Fibroblast of skin of scalp (primary cell): Measurements from ENCODE around the gene C1GALT1.

Source experiments
- DNase-seq: peaks from one replicate; pipeline ENCODE4 v3.0.0-alpha.2; 2013

The C1GALT1 gene

DNA sequence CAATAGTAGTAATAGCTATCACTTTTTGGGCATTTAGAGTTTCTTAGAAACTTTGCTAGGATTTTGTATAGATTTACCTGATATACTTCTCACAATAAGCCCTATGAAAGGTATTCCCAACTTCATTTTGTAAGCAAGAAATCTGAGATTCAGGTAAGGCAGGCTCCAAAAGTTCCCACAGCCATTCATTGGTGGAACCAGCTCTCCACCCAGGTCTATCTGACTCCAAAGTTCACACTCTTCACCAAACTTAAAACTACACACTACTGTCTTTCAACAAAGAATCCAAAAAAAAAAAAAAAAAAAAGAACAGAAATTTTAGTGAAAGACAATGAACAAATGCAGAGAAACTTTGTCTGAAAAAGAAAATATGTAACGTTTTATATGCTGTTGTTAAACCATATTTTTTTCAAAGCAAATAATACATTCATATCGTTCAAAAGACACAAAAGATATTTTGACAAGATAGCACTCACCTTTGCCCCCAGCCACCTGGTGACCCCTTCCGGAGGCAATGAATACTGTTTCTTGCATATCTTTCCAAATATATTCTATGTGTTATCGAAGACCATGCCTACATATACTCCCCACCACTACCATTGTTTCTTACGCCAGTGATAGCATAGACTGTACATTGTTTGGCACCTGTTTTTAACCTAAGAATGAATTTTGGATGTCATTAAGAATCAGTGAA lies 108.2 kb downstream of the C1GALT1 start:
- DNase-seq = no peak

DNA sequence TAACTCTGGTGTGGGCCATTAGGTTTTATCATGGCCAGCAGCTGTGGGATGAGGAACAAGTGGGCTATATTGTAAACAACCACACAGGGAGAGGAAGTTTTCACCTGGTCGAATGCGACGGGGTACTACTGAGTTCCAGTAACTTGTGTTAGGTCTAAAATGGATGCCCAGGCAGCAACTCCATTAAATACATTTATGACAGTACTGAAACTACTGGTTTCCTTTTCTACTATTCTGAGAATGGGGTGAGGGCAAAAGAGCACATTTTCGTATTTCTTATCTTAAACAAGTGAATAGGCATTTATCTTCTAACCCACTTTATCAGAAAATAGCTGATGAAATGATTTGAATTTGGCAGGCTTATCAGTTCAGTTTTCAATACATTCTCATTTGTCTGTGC lies 109.7 kb downstream of the C1GALT1 start:
- no peak for DNase-seq

DNA sequence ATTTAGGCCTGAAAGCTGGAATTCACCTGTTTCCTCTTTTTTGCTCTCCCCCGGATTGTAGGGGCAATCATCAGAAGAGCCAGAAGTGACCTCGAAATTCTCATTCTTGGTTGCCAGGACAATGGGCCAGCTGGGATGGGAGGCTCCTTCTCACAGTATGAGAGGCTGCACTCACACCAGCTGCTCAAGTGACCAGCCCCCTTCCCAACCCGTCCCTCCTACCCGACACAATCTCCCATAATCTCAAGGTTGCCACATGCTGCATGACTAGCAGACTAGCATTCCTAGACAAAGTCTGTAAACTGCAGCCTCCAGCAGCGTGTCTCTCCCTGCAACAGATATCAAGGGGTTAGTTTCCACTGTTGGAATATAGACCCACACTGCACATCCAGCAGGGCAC lies 110.3 kb downstream of the C1GALT1 start:
- no peak for DNase-seq

DNA sequence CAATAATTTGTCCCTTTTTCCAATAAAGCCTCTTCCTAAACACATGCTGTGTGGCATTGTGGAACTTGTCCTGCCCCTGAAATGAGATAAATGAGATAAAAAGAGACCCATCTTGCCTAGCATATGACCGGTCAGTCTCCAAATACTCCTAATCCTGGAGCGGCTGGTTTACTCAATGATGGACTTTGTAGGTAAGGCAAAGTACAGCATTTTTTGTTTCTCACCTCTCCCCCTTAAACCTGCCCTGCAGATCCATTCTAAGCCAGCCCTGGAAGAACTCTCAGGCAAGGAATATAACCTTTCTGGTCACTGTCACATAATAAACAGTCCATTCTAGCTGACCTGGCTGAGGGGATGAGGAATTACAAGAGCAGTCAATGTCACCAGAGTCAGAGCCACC lies 110.7 kb downstream of the C1GALT1 start:
- no peak for DNase-seq

DNA sequence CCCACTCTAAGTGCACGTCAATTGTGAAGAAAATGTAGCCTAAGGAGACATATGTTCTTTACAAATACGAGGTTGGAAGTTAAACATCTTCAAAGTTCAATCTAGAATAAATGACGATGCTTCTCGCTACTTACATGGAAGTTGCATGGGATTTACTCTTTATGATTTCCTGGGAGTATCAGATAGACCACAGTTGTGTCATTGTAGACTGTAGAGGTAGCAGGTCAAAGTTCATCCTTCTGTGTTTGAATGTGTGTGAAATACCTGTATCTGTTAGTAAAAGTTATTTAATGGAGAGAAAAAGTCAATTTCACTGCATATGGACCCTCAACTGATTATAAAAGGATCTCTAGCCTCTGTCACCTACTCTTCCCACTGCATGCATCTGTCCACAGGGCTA lies 112.6 kb downstream of the C1GALT1 start:
- no peak for DNase-seq
